ENCODE measurements around the gene C5AR2.

DNA sequence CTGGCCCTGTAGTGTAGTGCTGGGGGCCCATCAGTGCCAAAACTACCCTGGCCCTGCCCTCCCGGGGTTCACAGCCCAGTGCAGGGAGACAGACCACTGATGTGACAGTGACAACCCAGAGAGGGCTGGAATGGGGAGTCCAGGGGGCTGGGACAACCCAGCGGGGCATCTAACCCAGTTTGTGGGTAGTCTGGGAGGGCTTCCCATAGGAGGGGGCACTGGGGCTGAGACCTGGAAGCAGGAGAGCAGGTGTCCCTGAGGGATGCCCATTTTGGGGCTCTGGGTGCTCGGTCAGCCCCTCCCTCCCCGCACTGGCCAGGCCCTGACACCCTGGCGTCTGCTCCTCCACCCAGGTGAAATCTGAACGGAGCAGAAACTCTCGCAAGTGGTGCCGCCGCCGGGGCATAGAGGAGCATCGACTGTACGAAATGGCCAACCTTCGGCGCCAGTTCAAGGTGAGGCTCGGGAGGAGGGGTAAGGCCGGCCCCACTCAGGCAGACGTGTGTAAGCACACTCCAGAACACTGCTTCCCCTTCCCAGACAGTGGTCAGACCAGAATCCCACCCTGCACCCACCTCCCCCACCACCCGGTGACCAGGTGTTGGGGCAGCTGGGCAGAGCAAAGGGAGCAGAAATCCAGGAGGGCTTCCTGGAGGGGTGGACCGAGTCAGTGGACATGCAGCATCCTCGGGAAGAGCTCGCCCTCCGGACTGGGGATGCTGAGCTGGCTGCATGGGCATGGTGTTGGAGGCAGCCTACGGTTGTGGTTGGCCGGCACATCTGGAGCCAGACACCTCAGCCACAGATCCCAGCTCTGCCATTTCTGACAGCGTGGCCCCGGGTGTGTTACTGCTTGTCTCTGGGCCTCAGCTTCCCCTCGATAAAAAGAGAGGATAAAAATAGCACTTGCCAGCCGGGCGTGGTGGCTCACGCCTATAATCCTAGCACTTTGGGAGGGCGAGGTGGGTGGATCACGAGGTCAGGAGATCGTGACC is 41.6 kb downstream of the C5AR2 start:
- TF ChIP-seq, protein P1, sequence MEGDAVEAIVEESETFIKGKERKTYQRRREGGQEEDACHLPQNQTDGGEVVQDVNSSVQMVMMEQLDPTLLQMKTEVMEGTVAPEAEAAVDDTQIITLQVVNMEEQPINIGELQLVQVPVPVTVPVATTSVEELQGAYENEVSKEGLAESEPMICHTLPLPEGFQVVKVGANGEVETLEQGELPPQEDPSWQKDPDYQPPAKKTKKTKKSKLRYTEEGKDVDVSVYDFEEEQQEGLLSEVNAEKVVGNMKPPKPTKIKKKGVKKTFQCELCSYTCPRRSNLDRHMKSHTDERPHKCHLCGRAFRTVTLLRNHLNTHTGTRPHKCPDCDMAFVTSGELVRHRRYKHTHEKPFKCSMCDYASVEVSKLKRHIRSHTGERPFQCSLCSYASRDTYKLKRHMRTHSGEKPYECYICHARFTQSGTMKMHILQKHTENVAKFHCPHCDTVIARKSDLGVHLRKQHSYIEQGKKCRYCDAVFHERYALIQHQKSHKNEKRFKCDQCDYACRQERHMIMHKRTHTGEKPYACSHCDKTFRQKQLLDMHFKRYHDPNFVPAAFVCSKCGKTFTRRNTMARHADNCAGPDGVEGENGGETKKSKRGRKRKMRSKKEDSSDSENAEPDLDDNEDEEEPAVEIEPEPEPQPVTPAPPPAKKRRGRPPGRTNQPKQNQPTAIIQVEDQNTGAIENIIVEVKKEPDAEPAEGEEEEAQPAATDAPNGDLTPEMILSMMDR (IDR thresholded peaks at IDR 0.05; ENCODE audit: low read depth, low read length): no peak
- TF ChIP-seq EZH2phosphoT487 (IDR thresholded peaks at IDR 0.05; ENCODE audit: low read depth): no peak
